ENCODE data around the gene MCM10. TPM values are rescaled to one million over a fixed set of nuclear protein-coding genes. Genes with fewer than 3 reads are reported as not detected.

The MCM10 gene
- 0.99 and 6.0 TPM in 2 replicates for total RNA-seq

DNA sequence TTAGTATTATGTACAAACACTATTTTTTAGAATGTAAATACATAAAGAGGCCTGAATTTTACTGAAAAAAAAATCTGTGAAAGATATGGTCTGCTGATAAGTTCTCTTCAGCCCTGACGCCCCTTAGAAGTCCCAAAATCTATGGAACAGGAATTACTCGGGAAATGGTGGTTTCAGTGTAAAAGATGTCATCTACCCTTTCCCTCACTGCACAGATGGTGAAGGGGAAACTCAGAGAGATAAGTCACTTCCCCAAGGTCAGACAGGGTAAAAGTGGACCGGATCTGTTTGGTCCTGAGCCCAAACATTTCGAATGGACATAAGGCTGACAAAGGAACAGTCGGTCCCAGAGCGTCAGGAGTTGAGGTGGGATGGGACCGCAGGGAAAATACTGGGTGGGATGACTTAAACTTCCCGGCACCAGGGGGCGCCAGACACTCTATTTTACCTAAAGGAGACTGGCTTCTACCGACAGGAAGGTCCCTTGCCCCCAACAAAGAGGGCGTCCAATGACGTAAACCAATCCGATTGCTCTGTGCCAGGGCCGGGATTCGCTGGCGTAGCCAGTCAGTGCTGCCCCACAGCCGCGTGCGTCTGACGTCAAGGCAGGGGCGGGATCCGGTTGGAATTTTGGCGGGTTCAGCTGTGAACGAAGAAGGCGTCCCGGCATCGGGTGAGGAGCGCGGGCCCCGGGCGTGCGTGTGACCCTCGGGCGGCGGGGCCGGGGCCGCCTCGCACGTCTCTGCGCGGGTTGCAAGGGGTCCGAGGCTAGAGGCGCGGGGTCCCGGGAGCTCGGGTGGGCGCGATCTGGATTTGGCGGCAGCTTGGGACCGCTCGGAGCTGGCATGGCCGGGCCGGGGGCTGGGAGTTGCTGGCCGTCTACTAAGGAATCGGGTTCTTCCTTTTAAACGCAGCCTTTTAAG is at the start of gene MCM10:
Gene MCM10 (plus strand): TSS at position 625 of the 923 bp plus-strand sequence. CDS start 2,645 bp downstream, outside the sequence.

GRCh38 chr10:13234172-13234571 is 72.8 kb downstream of the MCM10 start, which contains the start of gene UCMA:
UCMA (minus strand) TSS chr10:13234374; CDS start chr10:13234258, 116 bp downstream.

Other genes starting within 250 kb of the MCM10 start
- under 0.01 TPM in 1 of 2 replicates, not detected in the other for gene CCDC3, start 159.8 kb upstream of the MCM10 start, total RNA-seq
- 84.4 and 140 TPM in 2 replicates for gene OPTN, start 61.4 kb upstream of the MCM10 start, total RNA-seq
- gene UCMA, start 72.8 kb downstream of the MCM10 start, total RNA-seq, result not detected in 2 replicates
- gene PHYH, start 138.5 kb downstream of the MCM10 start, total RNA-seq, result 28.5 and 29.3 TPM in 2 replicates
- gene SEPHS1, start 186.7 kb downstream of the MCM10 start, total RNA-seq, result 29.9 and 32.6 TPM in 2 replicates

Measured in smooth muscle cell of trachea (primary cell).